ENCODE measurements around the gene SLC47A1. TPM values are rescaled to one million over a fixed set of nuclear protein-coding genes. Genes with fewer than 3 reads are reported as not detected.
A peak's percentile ranks its signal among the peaks of the same experiment; 100 is the strongest.

The SLC47A1 gene
- total RNA-seq, 1 experiment from 2014 or later: 0.43 TPM

DNA sequence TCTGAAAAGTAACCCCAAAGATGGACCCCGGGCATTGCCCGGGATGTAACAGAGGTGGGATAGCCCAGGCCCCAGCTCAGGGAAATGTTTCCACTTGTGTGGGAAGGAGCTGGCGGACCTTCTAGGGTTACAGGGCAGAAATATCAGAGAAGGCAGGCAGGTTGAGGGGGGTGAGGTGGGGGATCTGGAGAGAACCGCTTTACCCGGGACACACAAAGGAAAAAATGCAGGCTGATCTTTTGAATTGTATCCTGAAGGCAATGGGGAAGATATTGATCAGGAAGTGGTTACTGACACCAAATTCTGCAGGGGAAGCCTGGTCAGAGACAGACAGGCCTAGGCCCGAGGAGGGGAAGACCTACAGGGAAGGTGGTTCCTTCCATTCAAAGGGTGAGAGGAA lies 3.5 kb downstream of the SLC47A1 start:
- no peak overlapping the region for H3K4me3 Mint-ChIP-seq (ENCODE audit: unreplicated experiment)
- no TSS peak for BruUV-seq (replicated peaks)

DNA sequence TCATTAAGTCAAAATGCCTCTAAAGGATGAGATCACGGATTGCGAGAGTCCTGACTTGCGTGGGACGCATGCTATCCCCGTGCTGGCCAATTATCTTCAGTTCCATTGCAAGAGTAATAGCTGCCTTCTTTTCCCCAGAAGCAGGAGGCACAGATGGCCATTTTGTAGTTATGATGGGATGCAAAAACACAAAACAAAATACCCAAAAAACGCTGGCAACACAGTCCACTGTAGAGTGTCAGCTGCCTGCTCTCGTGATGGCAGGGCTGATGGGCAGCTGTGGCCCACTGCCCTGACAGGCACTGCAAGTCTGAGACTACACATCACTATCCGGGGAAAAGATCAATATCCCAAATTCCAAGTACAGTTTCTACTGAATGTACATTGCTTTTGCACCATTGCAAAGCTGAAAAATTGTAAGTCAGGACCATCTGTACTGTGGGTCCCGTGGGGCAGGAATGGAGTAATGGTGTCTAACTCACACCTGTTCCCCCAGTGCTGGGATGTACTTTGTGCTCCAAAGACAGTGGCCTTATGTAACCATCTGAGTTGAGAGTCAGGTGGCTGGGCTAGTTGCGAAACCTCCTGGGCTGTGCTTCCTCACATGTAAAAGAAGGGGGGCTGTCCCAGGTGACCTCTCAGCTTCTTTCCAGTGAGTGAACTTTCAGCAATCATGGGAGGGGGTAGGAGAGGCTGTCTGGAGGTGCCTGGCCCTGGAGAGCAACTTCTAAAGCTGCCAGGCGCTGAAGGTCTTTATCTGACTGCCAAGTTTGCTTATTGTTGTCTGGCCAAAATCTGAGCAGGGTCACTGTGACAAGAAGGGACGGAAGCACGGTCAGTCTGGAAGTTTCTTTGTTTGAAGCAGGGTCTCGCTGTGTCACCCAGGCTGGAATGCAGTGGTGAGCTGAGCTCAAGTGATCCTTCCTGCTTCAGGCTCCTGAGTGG lies 4.7 kb downstream of the SLC47A1 start:
- TF ChIP-seq, protein P1, sequence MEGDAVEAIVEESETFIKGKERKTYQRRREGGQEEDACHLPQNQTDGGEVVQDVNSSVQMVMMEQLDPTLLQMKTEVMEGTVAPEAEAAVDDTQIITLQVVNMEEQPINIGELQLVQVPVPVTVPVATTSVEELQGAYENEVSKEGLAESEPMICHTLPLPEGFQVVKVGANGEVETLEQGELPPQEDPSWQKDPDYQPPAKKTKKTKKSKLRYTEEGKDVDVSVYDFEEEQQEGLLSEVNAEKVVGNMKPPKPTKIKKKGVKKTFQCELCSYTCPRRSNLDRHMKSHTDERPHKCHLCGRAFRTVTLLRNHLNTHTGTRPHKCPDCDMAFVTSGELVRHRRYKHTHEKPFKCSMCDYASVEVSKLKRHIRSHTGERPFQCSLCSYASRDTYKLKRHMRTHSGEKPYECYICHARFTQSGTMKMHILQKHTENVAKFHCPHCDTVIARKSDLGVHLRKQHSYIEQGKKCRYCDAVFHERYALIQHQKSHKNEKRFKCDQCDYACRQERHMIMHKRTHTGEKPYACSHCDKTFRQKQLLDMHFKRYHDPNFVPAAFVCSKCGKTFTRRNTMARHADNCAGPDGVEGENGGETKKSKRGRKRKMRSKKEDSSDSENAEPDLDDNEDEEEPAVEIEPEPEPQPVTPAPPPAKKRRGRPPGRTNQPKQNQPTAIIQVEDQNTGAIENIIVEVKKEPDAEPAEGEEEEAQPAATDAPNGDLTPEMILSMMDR (IDR thresholded peaks at IDR 0.05; ENCODE audit: insufficient read depth in 1 of 2, low read depth in 1 of 2, low read length in 1 of 2, severe bottlenecking in 1 of 2, unreplicated experiment in 1 of 2): no peak
- no peak overlapping the region for H3K4me3 ChIP-seq (ENCODE audit: low read depth, low read length)
- ChIA-PET POLR2A (no interaction called here), CTCF (no interaction called here)
- peak; percentile 57 to 71 for DNase-seq
- peaks cover 16% of the 10 kb centered on the region for H3K4me1 Mint-ChIP-seq (ENCODE audit: low read depth, unreplicated experiment)
- H3K36me3 ChIP-seq (ENCODE audit: control insufficient read depth, insufficient read depth, low read length): no peaks in the 10 kb centered on the region
- H3K4me3 Mint-ChIP-seq (ENCODE audit: unreplicated experiment): no peak overlapping the region
- H3K9me3 ChIP-seq: no peaks in the 10 kb centered on the region
- no peaks in the 10 kb centered on the region for H3K36me3 Mint-ChIP-seq (ENCODE audit: insufficient read depth, unreplicated experiment)
- peaks cover 6% of the 10 kb centered on the region; the same call in 1 of the 2 replicates for H3K4me1 ChIP-seq
- H3K9me3 Mint-ChIP-seq (ENCODE audit: unreplicated experiment): no peaks in the 10 kb centered on the region
- H3K27me3 ChIP-seq (replicated peaks; ENCODE audit: control insufficient read depth, insufficient read depth, low read length): no peaks in the 10 kb centered on the region; the same call in 1 of the 2 replicates
- peaks cover 7% of the 10 kb centered on the region for H3K27me3 Mint-ChIP-seq (ENCODE audit: insufficient read depth, unreplicated experiment)
- H3K27ac Mint-ChIP-seq (ENCODE audit: unreplicated experiment): no peak overlapping the region
- BruUV-seq (replicated peaks): no TSS peak
- intact Hi-C loops (cut with micrococcal nuclease; ENCODE audit: unreplicated experiment): loop anchor here (2.0 kb wide), 1 partner anchor 18 kb away; no protein-coding TSS in a partner anchor

More for the DNA sequence above, 3.5 kb downstream of the SLC47A1 start:
- peaks cover 19% of the 10 kb centered on the region for H3K27me3 Mint-ChIP-seq (ENCODE audit: insufficient read depth, unreplicated experiment)
- Histone ChIP-seq H3K9me3 (no peaks in the 10 kb centered on the region), H3K36me3 (ENCODE audit: control insufficient read depth, insufficient read depth, low read length) (no peaks in the 10 kb centered on the region), H3K4me1 (peaks cover 6% of the 10 kb centered on the region; the same call in 1 of the 2 replicates), H3K4me3 (ENCODE audit: low read depth, low read length) (no peak overlapping the region), H3K27me3 (replicated peaks; ENCODE audit: control insufficient read depth, insufficient read depth, low read length) (no peaks in the 10 kb centered on the region; the same call in none of the 2 replicates)
- POLR2A ChIA-PET: no interaction called here
- H3K4me1 Mint-ChIP-seq (ENCODE audit: low read depth, unreplicated experiment): peaks cover 16% of the 10 kb centered on the region
- CTCF ChIA-PET: no interaction called here
- no peak overlapping the region for H3K27ac Mint-ChIP-seq (ENCODE audit: unreplicated experiment)
- TF ChIP-seq, protein P1 (IDR thresholded peaks at IDR 0.05; ENCODE audit: insufficient read depth in 1 of 2, low read depth in 1 of 2, low read length in 1 of 2, severe bottlenecking in 1 of 2, unreplicated experiment in 1 of 2): no peak
- intact Hi-C loops (cut with micrococcal nuclease; ENCODE audit: unreplicated experiment): no loop called here
- no peaks in the 10 kb centered on the region for H3K9me3 Mint-ChIP-seq (ENCODE audit: unreplicated experiment)
- no peaks in the 10 kb centered on the region for H3K36me3 Mint-ChIP-seq (ENCODE audit: insufficient read depth, unreplicated experiment)
- DNase-seq: no peak

DNA sequence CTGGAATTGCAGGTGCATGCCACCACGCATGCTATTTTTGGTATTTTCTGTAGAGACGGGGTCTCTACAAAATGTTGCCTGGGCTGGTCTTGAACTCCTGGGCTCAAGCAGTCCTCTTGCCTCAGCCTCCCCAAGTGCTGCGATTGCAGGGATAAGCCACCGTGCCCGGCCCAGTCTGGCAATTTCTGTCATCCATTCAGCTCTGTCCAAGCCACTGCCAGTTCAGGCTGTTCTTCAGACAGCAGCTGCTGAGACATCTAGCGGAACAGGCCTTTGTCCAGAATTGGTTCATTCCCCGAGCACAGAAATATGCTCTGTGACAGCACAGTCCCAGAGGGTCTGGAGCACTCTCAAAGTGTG lies 5.4 kb downstream of the SLC47A1 start:
- Histone ChIP-seq H3K4me3 (ENCODE audit: low read depth, low read length) (no peak overlapping the region), H3K36me3 (ENCODE audit: control insufficient read depth, insufficient read depth, low read length) (no peaks in the 10 kb centered on the region), H3K27me3 (replicated peaks; ENCODE audit: control insufficient read depth, insufficient read depth, low read length) (no peaks in the 10 kb centered on the region; the same call in 1 of the 2 replicates), H3K4me1 (peaks cover 6% of the 10 kb centered on the region; the same call in 1 of the 2 replicates), H3K9me3 (no peaks in the 10 kb centered on the region)
- DNase-seq: no peak
- ChIA-PET CTCF (no interaction called here), POLR2A (no interaction called here)
- Mint-ChIP-seq H3K4me1 (ENCODE audit: low read depth, unreplicated experiment) (peaks cover 16% of the 10 kb centered on the region), H3K4me3 (ENCODE audit: unreplicated experiment) (no peak overlapping the region), H3K36me3 (ENCODE audit: insufficient read depth, unreplicated experiment) (no peaks in the 10 kb centered on the region), H3K9me3 (ENCODE audit: unreplicated experiment) (no peaks in the 10 kb centered on the region), H3K27me3 (ENCODE audit: insufficient read depth, unreplicated experiment) (peaks cover 7% of the 10 kb centered on the region), H3K27ac (ENCODE audit: unreplicated experiment) (no peak overlapping the region)
- TF ChIP-seq, protein P1 (IDR thresholded peaks at IDR 0.05; ENCODE audit: insufficient read depth in 1 of 2, low read depth in 1 of 2, low read length in 1 of 2, severe bottlenecking in 1 of 2, unreplicated experiment in 1 of 2): no peak
- BruUV-seq (replicated peaks): no TSS peak
- intact Hi-C loops (cut with micrococcal nuclease; ENCODE audit: unreplicated experiment): loop anchor here (2.0 kb wide), 1 partner anchor 18 kb away; no protein-coding TSS in a partner anchor
